Suprapubic skin (tissue), 4 donors: ENCODE measurements around the gene CHRNA9.

ENCODE experiments used
- CTCF ChIP-seq, 2 donors: fragments of 200-600 bp in 1 of 2; fragments of 450-650 bp in 1 of 2; sonication (generic) in 1 of 2; IDR thresholded peaks; one replicate each; pipeline ENCODE4 v1.5.1; 2016 to 2019; ENCODE audit warnings: antibody characterized with exemption in 2 of 2, mild to moderate bottlenecking in 1 of 2, moderate library complexity in 1 of 2
- EP300 ChIP-seq: sonication (generic); formaldehyde crosslinking; IDR thresholded peaks from one replicate; pipeline ENCODE4 v1.6.1; 2017; ENCODE audit warnings: antibody characterized with exemption
- POLR2AphosphoS5 ChIP-seq, 3 donors: sonication (generic); formaldehyde crosslinking; IDR thresholded peaks; one replicate each; pipeline ENCODE4 v1.6.1; 2017; ENCODE audit warnings: antibody characterized with exemption in 3 of 3

- TF ChIP-seq CTCF (IDR thresholded peaks at IDR 0.05) (no peak), EP300 (no peak), POLR2AphosphoS5 (IDR thresholded peaks at IDR 0.05) (no peak)
Observed at GRCh38 chr4:40372651-40373050, 37.5 kb downstream of the CHRNA9 start.
